Suppressor macrophage treated with lipopolysaccharide for 1 hour (primary cell): ENCODE data around the gene FRY.

Source experiments
- DNase-seq, 3 donors: peaks; one replicate each; pipeline ENCODE4 v3.0.0-alpha.2; 2020 to 2022

Gene FRY

GRCh38 chr13:32087955-32088747, 56.6 kb downstream of the FRY start:
- no peak for DNase-seq

GRCh38 chr13:32092496-32092895, 60.9 kb downstream of the FRY start:
- DNase-seq: no peak

- no peak for DNase-seq
Measured at GRCh38 chr13:32093006-32093405, 61.4 kb downstream of the FRY start.

GRCh38 chr13:32098272-32098671, 66.7 kb downstream of the FRY start:
- DNase-seq: peak; percentile 35 to 51 (median 47)

GRCh38 chr13:32105653-32106313, 74.2 kb downstream of the FRY start:
- no peak for DNase-seq

GRCh38 chr13:32107474-32107873, 75.9 kb downstream of the FRY start:
- DNase-seq: peak in 1 of 3 donors; percentile 14

- no peak for DNase-seq
Measured at GRCh38 chr13:32107973-32108372, 76.4 kb downstream of the FRY start.

- DNase-seq: peak in 1 of 3 donors; percentile 10
Measured at GRCh38 chr13:32113532-32113931, 82.0 kb downstream of the FRY start.

GRCh38 chr13:32114284-32114950, 82.8 kb downstream of the FRY start:
- DNase-seq: peak; percentile 22 to 82 (median 72)

GRCh38 chr13:32115066-32115465, 83.5 kb downstream of the FRY start:
- DNase-seq: peak; percentile 56 to 79 (median 70)

GRCh38 chr13:32116210-32116609, 84.6 kb downstream of the FRY start:
- DNase-seq: peak; percentile 69 to 92 (median 91)

- peak in 2 of 3 donors; percentile 33 to 52 for DNase-seq
Measured at GRCh38 chr13:32117001-32117400, 85.4 kb downstream of the FRY start.

- peak; percentile 65 to 78 (median 78) for DNase-seq
Measured at GRCh38 chr13:32117701-32118100, 86.1 kb downstream of the FRY start.

- DNase-seq: peak in 1 of 3 donors; percentile 32
Measured at GRCh38 chr13:32121316-32121715, 89.7 kb downstream of the FRY start.

GRCh38 chr13:32124743-32125142, 93.2 kb downstream of the FRY start:
- peak in 1 of 3 donors; percentile 65 for DNase-seq

GRCh38 chr13:32125221-32125689, 93.7 kb downstream of the FRY start:
- DNase-seq: peak; percentile 83 to 98 (median 92)

- DNase-seq: peak; percentile 75 to 92 (median 90)
Measured at GRCh38 chr13:32125751-32126150, 94.2 kb downstream of the FRY start.

GRCh38 chr13:32126278-32126677, 94.7 kb downstream of the FRY start:
- DNase-seq: peak; percentile 46 to 84 (median 67)

- no peak for DNase-seq
Measured at GRCh38 chr13:32126756-32127155, 95.2 kb downstream of the FRY start.

GRCh38 chr13:32127691-32128090, 96.1 kb downstream of the FRY start:
- DNase-seq: peak in 2 of 3 donors; percentile 73 to 77

- DNase-seq: no peak
Measured at GRCh38 chr13:32134241-32135055, 102.9 kb downstream of the FRY start.

- DNase-seq: no peak
Measured at GRCh38 chr13:32135056-32135390, 103.4 kb downstream of the FRY start.

GRCh38 chr13:32135655-32136054, 104.1 kb downstream of the FRY start:
- no peak for DNase-seq
